ENCODE results near the gene LAMA3.

The LAMA3 gene

DNA sequence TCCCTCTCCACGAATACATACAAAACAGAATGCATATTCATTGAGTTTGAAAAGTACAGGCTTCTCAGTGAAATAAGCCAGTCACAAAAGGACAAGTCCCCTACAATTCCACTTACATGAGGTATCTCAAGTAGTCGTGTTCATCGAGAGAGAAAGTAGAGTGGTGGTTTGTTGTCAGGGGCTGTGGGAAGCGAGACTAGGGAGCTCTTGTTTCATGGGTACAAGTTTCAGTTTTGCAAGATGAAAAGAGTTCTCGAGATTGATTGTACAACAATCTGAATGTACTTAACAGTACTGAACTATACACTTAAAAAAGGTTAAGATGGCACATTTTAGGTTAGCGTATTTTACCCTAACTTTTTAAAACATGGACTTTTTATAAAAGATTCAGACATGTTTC lies 253.9 kb downstream of the LAMA3 start:
- no peak for DNase-seq (ENCODE audit: low read depth in 2 of 2)
- no peak overlapping the region for H3K4me3 ChIP-seq (replicated peaks in 1 of 2; ENCODE audit: low read depth in 2 of 2, low read length in 2 of 2)
- TF ChIP-seq, protein P1, sequence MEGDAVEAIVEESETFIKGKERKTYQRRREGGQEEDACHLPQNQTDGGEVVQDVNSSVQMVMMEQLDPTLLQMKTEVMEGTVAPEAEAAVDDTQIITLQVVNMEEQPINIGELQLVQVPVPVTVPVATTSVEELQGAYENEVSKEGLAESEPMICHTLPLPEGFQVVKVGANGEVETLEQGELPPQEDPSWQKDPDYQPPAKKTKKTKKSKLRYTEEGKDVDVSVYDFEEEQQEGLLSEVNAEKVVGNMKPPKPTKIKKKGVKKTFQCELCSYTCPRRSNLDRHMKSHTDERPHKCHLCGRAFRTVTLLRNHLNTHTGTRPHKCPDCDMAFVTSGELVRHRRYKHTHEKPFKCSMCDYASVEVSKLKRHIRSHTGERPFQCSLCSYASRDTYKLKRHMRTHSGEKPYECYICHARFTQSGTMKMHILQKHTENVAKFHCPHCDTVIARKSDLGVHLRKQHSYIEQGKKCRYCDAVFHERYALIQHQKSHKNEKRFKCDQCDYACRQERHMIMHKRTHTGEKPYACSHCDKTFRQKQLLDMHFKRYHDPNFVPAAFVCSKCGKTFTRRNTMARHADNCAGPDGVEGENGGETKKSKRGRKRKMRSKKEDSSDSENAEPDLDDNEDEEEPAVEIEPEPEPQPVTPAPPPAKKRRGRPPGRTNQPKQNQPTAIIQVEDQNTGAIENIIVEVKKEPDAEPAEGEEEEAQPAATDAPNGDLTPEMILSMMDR (IDR thresholded peaks at IDR 0.05; ENCODE audit: low read depth, low read length) = no peak

DNA sequence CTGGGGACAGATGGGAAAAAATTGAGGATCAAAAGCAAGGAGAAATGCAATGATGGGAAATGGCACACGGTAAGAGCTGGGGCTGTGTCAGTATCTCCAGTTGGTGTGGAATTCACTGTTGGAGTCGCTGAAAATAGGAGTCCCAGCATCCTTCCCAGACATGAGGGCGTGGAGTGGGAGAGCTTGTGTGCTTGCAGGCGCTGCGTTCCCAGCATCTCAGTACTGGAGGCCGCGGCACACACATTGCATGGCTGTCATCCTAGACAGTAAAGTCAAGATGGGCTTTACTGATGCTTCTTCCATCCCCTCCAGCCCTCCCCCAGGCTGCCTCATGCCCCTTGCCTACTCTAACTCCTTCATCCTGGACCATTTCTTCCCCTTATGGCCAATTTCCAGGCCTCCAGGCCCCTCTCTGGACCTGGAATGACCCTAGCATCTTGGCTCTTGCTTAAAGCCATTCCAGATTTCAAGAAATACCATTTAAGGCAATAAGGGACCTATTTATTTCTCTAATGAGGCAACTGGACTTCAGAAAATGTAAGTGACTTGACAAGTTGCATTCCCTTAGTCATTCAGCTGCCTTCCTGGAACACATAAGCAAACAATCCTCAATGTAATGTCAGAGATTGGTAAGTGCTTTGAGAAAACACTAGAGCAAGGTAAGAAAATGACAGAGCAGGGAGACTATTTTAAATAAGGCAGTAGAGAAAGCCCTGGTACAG lies 254.8 kb downstream of the LAMA3 start:
- H3K4me3 ChIP-seq (replicated peaks in 1 of 2; ENCODE audit: low read depth in 2 of 2, low read length in 2 of 2) = no peak overlapping the region
- peak; percentile 58 to 67 for DNase-seq (ENCODE audit: low read depth in 2 of 2)
- TF ChIP-seq, protein P1 (IDR thresholded peaks at IDR 0.05; ENCODE audit: low read depth, low read length) = no peak

DNA sequence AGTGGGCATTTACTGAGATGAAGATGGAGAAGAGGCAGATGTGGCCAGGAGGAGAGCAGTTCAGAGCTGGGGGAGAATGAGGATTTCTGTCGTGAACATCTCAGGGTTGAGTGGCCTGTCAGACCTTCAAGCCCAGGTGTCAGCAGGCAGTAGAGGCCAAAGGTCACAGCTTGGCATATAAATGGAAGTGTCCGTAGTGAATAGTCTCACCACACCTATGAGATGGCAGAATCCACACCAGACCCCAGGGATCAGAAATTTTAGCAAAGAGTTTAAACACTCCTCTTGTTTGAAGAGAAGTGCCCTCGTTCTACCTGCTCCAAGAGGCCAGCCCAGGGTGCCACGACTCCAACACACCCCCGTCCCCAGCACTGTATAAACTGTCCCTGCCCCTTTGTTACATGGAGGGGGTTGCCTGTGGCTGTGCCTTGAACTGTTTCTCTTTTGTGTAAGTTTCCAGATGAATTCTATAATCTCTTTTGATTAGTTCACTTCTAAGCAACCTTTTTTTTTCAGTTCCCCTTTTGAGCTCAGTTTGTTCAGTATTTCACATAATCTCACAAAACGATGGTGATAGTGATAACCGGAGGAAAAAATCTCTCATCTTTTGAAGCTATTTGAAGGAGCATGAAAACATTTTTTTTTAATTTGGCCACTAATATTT lies 256.3 kb downstream of the LAMA3 start:
- H3K4me3 ChIP-seq (replicated peaks in 1 of 2; ENCODE audit: low read depth in 2 of 2, low read length in 2 of 2) = no peak overlapping the region
- TF ChIP-seq, protein P1 (IDR thresholded peaks at IDR 0.05; ENCODE audit: low read depth, low read length) = no peak
- no peak for DNase-seq (ENCODE audit: low read depth in 2 of 2)

- no peak for DNase-seq (ENCODE audit: low read depth in 2 of 2)
- H3K4me3 ChIP-seq (replicated peaks in 1 of 2; ENCODE audit: low read depth in 2 of 2, low read length in 2 of 2) = no peak overlapping the region
- TF ChIP-seq, protein P1 (IDR thresholded peaks at IDR 0.05; ENCODE audit: low read depth, low read length) = no peak
Observed at GRCh38 chr18:23949863-23950262, 260.6 kb downstream of the LAMA3 start.

- no peak for DNase-seq (ENCODE audit: low read depth in 2 of 2)
- TF ChIP-seq, protein P1 (IDR thresholded peaks at IDR 0.05; ENCODE audit: low read depth, low read length) = no peak
- H3K4me3 ChIP-seq (replicated peaks in 1 of 2; ENCODE audit: low read depth in 2 of 2, low read length in 2 of 2) = no peak overlapping the region
Observed at GRCh38 chr18:23950644-23951043, 261.4 kb downstream of the LAMA3 start.

GRCh38 chr18:23951206-23951605 lies 262.0 kb downstream of the LAMA3 start:
- TF ChIP-seq, protein P1 (IDR thresholded peaks at IDR 0.05; ENCODE audit: low read depth, low read length) = no peak
- no peak overlapping the region for H3K4me3 ChIP-seq (replicated peaks in 1 of 2; ENCODE audit: low read depth in 2 of 2, low read length in 2 of 2)

More at GRCh38 chr18:23951206-23951605, 262.0 kb downstream of the LAMA3 start:
- no peak for DNase-seq (ENCODE audit: low read depth in 2 of 2)
